Measurements from ENCODE around the gene SMURF1. TPM values are rescaled to one million over a fixed set of nuclear protein-coding genes. Genes with fewer than 3 reads are reported as not detected.

The SMURF1 gene
- total RNA-seq, 2 donors from 2014 or later, result 25.0 to 27.2 TPM

DNA sequence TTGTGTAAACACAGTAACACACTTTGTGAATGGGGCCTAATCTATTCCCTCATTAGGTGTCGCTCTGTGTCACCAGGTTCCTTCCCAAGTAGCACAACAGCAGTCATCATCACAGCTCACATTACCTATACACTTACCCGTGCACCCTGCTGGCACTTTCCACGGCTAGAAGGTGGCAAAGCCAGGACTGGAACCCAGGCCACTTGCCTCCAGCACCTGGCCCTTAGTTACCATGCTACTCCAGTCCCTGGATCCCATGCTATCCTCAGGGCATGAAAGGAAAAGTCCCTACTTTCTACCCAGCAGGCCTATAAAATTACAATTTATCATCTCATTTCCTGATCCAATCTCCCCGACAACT is 18.4 kb downstream of the SMURF1 start:
- intact Hi-C loops (cut with DNase I), result loop anchor here in 1 of 2 donors (10.0 kb wide), 1 partner anchor 81 kb away; no protein-coding TSS in a partner anchor

GRCh38 chr7:99124751-99125504 is 19.0 kb downstream of the SMURF1 start:
- intact Hi-C loops (cut with DNase I), result loop anchor here in 1 of 2 donors (10.0 kb wide), 1 partner anchor 80 kb away; no protein-coding TSS in a partner anchor
- DNase-seq (ENCODE audit: low spot score), result no peak

More for the DNA sequence above, 18.4 kb downstream of the SMURF1 start:
- no peak for DNase-seq (ENCODE audit: low spot score)

DNA sequence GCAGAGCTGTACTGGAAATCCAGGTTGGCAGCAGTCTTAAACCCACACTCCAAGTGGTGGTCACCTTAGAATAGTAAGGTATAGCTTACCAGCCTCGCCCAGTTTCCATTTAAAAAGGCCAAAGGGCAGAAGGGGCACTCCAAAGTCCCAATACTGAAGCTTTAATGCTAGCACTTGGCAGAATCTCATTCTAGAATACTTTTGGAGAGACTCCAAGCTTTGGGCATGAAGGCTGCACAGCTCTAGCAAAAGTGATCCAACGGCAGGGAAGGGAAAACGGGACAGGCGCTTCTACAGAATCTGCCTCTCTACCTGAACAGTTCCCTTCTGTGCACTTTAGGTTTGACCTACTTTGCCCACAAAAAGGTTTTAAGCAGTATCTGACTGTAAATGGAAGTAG is 19.7 kb downstream of the SMURF1 start:
- intact Hi-C loops (cut with DNase I), result loop anchor here in 1 of 2 donors (10.0 kb wide), 1 partner anchor 79 kb away; no protein-coding TSS in a partner anchor
- no peak for DNase-seq (ENCODE audit: low spot score)

DNA sequence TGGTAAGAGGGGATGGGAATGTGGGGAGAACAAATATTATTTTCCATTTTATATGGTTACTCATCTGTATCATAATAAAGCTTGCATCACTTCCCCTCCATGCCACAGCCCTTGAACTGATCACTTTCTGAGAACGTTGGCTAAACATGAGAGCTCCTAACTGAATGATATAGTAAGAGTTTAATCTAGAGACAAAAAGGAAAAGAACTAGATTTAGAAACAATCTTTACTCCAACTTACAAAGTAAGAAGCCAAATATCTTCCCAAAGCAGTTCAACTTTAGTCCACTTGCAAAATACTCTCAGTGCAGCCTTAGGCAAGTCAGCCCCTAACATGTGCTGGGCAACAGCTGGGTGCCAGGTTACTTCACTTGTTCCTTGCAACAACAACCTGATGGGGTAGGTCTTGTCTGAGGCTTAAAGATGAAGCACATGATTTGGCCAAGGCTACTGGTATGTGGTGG is 20.3 kb downstream of the SMURF1 start:
- intact Hi-C loops (cut with DNase I), result loop anchor here in 1 of 2 donors (2.0 to 10.0 kb wide), 2 partner anchors 13 to 79 kb away; no protein-coding TSS in a partner anchor
- DNase-seq (ENCODE audit: low spot score), result no peak

DNA sequence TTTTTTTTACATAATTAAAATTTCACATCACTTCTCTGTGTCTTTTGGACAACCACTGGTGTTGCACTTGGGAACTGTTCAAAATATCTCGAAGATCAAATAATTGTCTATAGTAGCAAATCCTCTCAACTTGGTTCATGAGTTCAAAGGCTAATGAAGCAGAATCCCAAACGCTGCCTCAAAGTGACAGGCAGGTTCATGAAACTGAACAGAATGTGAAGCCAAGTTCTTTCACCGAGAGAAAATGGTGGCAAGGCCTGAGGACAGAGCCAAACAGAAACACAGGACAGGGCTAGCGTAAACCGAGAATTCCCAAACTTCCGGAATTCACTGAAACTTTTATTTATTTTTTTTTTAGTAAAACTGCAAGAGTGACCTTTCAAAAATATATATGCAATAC is 21.1 kb downstream of the SMURF1 start:
- intact Hi-C loops (cut with DNase I), result loop anchor here in 1 of 2 donors (2.0 to 10.0 kb wide), 2 partner anchors 14 to 78 kb away; no protein-coding TSS in a partner anchor
- no peak for DNase-seq (ENCODE audit: low spot score)

DNA sequence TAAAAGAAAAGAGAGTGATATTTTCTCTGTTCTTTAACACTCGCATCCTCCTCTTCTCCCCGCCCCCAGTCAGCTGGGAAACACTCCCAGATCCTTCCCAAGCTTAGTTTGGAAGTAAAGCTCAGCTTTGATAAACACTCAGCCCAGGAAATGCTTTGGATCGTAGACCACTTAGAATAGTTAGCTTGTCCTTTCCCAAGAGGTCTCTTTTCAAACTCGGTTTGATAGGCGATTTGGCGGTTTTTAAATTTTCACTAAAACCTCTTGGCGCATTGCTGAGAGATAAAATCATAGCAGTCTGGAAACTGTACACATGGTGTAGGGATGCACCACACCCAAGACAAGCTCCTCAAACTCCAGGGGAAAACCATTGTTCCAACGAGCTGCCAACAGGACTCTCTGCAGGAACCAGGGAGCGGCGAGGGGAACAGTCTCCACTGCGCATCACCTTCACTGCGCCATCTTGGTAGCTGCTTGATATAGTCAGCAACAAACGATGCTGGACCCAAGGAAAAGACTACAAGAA is 22.3 kb downstream of the SMURF1 start:
- intact Hi-C loops (cut with DNase I), result loop anchor here in 1 of 2 donors (2.0 to 10.0 kb wide), 2 partner anchors 15 to 77 kb away; no protein-coding TSS in a partner anchor

DNA sequence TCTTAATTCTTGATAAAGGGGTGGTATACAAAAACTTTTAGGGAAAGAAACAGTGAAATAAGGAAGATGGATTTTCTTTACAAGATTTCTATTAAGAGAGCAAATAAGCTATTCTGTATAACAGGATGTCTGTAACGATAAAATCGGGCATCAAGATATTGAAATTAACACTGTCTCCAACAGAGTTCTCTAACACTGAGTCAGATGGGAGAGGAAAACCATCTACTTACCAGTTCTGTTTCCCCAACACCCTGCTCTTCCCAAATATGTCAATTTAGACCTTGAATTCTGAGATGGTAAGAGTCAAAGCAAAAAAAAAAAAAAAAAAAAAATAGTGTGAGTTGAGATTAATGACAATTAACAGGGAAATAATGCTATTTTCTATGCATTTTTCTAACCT is 23.0 kb downstream of the SMURF1 start:
- intact Hi-C loops (cut with DNase I), result loop anchor here in 1 of 2 donors (10.0 kb wide), 1 partner anchor 76 kb away; no protein-coding TSS in a partner anchor
- no peak for DNase-seq (ENCODE audit: low spot score)

More for the DNA sequence above, 22.3 kb downstream of the SMURF1 start:
- DNase-seq (ENCODE audit: low spot score), result no peak

GRCh38 chr7:99120501-99120900 is 23.4 kb downstream of the SMURF1 start:
- intact Hi-C loops (cut with DNase I), result loop anchor here in 1 of 2 donors (10.0 kb wide), 1 partner anchor 76 kb away; no protein-coding TSS in a partner anchor
- DNase-seq (ENCODE audit: low spot score), result no peak

GRCh38 chr7:99118077-99118476 is 25.8 kb downstream of the SMURF1 start:
- no peak for DNase-seq (ENCODE audit: low spot score)
- intact Hi-C loops (cut with DNase I), result no loop called here

- intact Hi-C loops (cut with DNase I), result no loop called here
- no peak for DNase-seq (ENCODE audit: low spot score)
These were observed 27.8 kb downstream of the SMURF1 start for GRCh38 chr7:99116144-99116543.

GRCh38 chr7:99115379-99115778 is 28.5 kb downstream of the SMURF1 start:
- intact Hi-C loops (cut with DNase I), result no loop called here
- no peak for DNase-seq (ENCODE audit: low spot score)

DNA sequence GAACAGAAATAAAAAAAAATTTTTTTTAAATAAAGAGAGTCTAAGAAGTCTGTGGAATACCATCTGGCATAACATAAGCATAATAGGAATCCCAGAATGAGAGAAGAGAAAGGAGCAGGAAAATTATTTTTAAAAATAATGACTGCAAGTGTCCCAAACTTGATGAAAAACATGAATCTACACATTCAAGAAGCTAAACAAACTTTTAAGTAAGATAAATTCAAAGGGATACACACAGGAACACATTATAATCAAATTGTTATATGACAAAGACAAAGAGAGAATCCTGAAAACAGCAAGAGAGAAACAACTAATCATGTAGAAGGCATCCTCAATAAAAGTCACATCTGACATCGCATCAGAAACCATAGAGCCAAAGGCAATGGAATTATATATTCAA is 30.9 kb downstream of the SMURF1 start:
- intact Hi-C loops (cut with DNase I), result no loop called here
- no peak for DNase-seq (ENCODE audit: low spot score)

DNA sequence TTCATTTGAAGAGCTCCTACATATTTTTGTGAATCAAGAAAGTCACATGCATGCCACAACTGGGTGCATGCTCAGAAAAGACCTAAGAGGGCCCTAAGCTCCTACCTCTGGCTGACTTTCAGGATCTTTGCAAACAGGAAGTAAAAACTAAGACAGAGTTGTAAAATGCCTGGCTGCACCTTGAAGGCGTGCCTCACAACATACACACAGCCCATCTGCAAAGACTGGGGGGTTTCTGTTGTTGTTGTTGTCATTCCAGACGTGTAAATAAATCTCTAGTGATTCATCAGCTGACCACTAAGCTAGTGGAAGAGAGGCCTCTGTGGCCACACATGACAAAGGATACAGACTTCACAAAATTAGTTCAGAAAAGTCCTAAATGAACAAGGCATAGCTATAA is 31.8 kb downstream of the SMURF1 start:
- no peak for DNase-seq (ENCODE audit: low spot score)
- intact Hi-C loops (cut with DNase I), result no loop called here

DNA sequence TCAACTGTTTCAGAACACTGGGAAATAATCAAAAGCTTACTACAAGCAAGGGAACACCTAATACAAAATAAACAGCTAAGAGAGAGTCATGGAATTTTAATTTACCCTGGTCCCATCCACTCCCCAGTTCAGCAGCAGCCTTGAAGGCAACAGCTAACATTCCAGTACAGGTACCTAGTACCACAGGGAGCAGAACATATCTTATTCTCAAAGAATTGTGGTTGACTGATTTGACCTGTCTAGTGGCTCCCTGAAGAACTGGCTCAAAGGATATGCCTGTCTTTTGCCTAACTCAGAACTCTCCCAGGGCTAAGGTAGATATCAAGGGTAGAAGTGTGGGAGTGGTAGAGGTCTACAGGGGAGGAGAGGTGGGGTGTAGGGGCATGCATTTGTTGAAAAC is 32.3 kb downstream of the SMURF1 start:
- intact Hi-C loops (cut with DNase I), result no loop called here
- no peak for DNase-seq (ENCODE audit: low spot score)

- DNase-seq (ENCODE audit: low spot score), result no peak
- intact Hi-C loops (cut with DNase I), result no loop called here
These were observed 34.5 kb downstream of the SMURF1 start for GRCh38 chr7:99109108-99110051.

- intact Hi-C loops (cut with DNase I), result no loop called here
- no peak for DNase-seq (ENCODE audit: low spot score)
These were observed 35.3 kb downstream of the SMURF1 start for GRCh38 chr7:99108613-99109012.

DNA sequence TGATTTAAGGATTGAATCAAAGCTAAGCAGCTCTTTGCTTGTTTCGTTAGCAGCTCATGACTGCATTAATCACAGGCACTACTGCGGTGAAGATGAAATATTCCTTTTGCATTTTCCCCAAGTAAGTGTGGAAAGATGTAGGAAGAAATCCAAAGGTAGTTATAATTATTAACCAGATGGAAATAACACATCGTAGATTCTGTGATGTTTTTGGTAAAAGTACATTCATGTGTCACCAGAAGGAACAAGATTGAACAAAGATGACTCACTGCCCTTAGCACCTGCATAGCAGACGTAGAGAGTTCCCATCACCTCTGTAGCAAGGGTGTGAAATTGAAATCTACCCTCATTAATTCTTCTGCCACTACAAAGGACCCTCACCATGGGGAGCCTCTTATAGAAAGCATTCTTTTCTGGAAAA is 37.1 kb downstream of the SMURF1 start:
- intact Hi-C loops (cut with DNase I), result no loop called here
- DNase-seq (ENCODE audit: low spot score), result no peak

- intact Hi-C loops (cut with DNase I), result no loop called here
- DNase-seq (ENCODE audit: low spot score), result no peak
These were observed 37.5 kb downstream of the SMURF1 start for GRCh38 chr7:99106411-99106810.

- intact Hi-C loops (cut with DNase I), result no loop called here
- DNase-seq (ENCODE audit: low spot score), result no peak
These were observed 38.2 kb downstream of the SMURF1 start for GRCh38 chr7:99105756-99106155.
